HCT116 (cell line): ENCODE measurements around the gene LYG2.

Experiments
- CTCF ChIP-seq, 3 experiments: fragments of 200-600 bp in 1 of 3; sonication (generic) in 1 of 3; IDR thresholded peaks in 2 of 3; conservative IDR thresholded peaks in 1 of 3; 2 replicates each; pipeline ENCODE4 v1.5.1; 2012 to 2017; ENCODE audit warnings: low read depth in 2 of 3, low read length in 2 of 3, antibody characterized with exemption in 1 of 3, borderline replicate concordance in 1 of 3, control low read depth in 1 of 3, mild to moderate bottlenecking in 1 of 3, mixed read lengths in 1 of 3, mixed run types in 1 of 3, moderate library complexity in 1 of 3; ENCODE audit not compliant: insufficient read depth in 1 of 3
- EZH2phosphoT487 ChIP-seq: fragments of 200-600 bp; IDR thresholded peaks from 2 replicates; pipeline ENCODE4 v1.6.1; 2018; ENCODE audit warnings: antibody characterized with exemption, borderline replicate concordance
- POLR2A ChIP-seq: IDR thresholded peaks from 2 replicates; pipeline ENCODE4 v1.7.0; 2011; ENCODE audit warnings: borderline replicate concordance; ENCODE audit not compliant: insufficient read depth, insufficient read length; ENCODE audit errors: extremely low read depth
- RAD21 ChIP-seq: IDR thresholded peaks from 2 replicates; pipeline ENCODE4 v1.6.1; 2012; ENCODE audit warnings: low read depth, mild to moderate bottlenecking
- SP1 ChIP-seq: IDR thresholded peaks from 2 replicates; pipeline ENCODE4 v1.6.1; 2012; ENCODE audit warnings: low read depth
- ZNF274 ChIP-seq: fragments of 200-500 bp; sonication (Bioruptor generic); IDR thresholded peaks from 2 replicates; pipeline ENCODE4 v1.6.1; 2014; ENCODE audit warnings: mild to moderate bottlenecking, low read depth, low read length, inconsistent platforms

- TF ChIP-seq RAD21, result no peak
- TF ChIP-seq ZNF274, result no peak
- no peak for TF ChIP-seq CTCF (IDR thresholded peaks at IDR 0.05 in 2 of 3, conservative IDR thresholded peaks at IDR 0.05 in 1 of 3; ENCODE audit: borderline replicate concordance in 1 of 3, insufficient read depth in 1 of 3, low read depth in 2 of 3, low read length in 2 of 3)
- TF ChIP-seq SP1, result no peak
- TF ChIP-seq POLR2A, result no peak
- TF ChIP-seq EZH2phosphoT487, result no peak
Measured at GRCh38 chr2:99217929-99218501, 37.5 kb downstream of the LYG2 start.
